Fibroblast of skin of right quadriceps (primary cell): Measurements from ENCODE around the gene INO80C.

ENCODE experiments used
- DNase-seq: peaks from one replicate; pipeline ENCODE4 v3.0.0-alpha.2; 2013

INO80C gene

DNA sequence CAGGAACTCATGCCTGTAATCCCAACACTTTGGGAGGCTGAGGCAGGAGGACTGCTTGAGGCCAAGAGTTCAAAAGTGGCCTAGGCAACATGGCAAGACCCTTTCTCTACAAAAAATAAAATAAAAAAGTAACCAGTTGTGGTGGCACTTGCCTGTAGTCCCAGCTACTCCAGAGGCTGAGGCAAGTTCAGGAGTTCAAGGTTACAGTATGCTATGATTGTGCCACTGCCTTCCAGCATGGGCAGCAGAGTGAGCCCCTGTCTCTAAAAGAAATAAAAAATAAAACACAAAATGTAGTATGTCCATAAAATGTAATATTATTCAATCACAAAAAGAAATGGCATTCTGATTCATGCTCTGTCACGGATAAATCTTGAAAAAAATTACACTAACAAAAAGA lies 11.9 kb downstream of the INO80C start:
- no peak for DNase-seq

DNA sequence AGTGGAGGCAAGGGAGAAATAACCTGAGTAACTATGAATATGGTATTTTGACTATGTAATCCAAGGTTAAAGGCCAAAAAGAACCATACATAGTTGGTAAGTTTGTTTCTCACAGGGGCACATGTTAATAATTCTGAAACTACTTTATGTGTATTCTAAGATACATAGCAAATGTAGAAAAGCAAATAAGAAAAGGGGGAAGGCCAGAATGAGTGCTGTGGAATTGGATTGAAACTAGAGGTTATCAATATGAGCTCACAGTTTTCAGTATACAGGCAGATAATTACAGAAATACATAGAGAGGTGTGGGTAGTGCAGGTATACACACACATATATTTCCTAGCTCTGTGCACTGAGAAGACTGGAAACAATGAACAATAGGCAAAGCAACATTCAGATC lies 13.7 kb downstream of the INO80C start:
- no peak for DNase-seq

DNA sequence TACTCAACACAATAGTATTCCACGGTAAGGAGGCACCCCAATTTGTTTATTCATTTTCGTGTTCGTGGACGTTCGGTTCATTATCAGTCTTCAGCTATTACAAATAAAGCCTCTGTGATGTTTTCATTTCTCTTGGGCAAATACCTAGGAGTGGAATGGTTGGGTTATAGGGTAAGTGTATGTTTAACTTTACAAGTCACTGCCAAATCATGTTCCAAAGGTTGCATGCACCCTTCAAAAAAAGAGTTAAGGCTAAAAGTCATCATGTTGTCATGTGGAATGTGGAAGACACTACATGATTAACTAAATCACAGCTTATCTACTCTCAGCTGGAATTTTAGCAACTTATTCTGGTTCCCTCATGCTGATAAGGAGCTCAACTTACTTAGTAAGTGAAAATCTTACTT lies 15.8 kb downstream of the INO80C start:
- DNase-seq = no peak

DNA sequence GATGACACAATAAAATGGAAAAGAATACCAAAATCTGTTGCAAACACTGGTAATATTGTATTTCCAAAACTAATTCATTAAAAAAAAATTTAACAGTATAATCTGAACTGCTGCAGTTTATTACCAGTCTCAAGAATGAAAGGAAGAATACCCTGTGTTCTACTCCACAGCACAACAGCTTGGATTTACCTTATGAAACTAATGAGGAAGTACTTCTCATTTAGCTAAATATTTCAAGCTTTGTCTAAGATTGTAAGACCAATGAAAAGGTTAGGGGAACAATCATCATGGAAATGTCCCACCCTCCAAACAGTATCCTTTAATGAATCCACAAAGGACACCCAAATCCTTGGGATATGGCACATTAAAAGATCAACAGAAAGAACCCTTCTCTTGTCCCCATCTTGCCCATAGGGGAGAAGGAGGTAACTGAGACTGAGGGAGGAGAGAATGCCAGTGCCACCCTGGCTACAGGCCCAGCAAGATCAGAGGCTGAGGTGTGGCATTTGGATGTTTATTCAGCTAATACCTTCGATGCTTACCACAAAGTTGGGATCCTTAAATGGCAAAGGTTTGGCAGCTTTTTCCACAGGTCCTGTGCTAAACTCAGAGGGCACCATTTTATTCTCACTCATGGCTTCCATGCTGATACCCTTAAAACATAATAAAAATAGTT lies 17.7 kb downstream of the INO80C start:
- no peak for DNase-seq

DNA sequence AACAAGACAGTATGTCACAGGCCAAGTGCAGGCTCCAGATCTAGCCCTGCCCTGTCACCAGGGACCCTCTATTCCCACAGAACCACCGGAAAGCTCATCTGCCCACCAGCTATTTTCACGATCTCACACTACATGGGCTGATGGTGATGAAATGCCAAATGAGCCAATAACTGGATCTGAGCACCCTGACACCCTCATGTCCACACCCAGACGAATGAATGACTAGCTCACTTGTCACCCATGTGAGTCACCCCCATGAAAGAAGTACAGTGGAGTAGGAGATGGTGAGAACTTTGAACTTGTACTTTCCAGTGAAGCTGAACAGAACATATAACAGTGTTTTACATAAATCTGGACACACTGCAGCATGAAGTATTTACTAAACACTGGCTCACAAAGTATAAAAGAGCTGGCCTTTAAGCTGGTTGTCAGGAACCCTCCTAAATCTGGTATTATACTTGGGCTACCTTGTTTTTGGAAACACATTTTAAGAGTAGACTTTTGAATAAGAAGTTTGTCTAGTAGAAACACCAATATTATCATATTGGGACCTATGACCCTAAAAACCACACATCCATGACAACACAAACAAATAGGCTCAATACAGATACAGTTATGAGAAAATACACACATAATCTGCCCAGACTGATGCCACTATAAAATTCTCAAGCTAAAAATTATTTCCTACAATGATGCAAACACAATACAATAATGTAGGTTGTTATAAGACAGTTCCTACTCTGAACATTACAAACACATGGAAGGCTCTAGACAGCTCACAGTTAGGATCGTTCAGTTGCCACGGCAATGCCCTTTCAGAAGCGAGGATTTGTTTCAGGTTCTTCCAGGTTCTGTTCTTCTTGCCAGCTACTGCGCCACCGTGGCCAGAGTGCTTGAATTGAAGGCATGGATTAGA lies 19.0 kb downstream of the INO80C start:
- peak; percentile 78 for DNase-seq

DNA sequence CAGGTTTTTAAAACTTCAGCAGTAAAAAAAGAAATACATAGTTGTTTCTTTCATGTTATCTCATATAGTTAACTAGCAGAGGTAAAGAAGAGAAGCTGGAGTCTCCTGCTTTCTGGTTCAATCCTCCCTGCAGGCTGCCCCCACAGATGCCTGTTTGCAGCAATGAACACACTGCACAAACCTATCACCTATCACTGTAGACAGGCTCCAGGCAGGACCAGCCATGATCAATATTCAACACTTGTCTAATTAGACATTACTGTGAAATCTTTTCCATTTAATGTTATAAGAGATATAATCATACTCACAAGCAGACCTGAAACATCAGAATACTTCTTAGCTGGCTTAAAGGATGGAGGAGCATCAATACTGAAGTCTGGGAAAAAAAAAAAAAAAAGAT lies 19.8 kb downstream of the INO80C start:
- DNase-seq = no peak

DNA sequence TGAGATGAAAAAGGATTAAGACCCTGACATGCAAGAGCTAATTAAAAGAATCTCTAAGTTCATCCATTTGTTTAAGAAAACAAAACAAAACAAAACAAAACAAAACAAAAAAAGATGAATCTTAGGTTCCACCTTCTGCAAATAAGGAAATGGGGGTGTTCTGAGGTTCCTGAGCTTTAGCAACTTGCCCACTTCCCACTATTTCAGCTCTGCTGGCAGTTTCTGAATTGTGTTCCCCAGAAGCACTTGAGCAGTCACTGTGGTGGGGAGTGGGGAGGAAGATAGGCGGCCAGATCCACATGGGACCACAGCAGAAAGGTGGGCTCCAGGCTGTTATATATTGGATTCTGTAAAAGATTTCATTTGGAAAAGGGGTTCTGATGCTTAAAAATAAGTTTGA lies 20.3 kb downstream of the INO80C start:
- DNase-seq = no peak

DNA sequence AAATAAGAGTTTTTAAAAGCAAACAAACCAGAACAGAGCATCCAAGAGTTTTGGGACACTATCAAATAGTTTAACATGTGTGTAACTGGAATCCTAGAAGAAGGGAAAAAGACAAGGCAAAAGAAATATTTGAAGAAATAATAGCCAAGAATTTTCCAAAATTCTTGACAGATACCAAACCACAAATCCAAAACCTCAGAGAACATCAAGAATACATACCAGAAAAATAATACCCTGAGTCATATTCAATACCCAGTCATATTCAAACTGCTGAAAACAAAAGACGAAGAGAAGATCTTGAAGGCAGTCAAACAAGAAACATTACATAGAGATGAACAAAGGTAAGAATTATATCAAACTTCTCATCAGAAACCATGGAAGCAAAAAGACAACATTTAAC lies 22.9 kb downstream of the INO80C start:
- no peak for DNase-seq

DNA sequence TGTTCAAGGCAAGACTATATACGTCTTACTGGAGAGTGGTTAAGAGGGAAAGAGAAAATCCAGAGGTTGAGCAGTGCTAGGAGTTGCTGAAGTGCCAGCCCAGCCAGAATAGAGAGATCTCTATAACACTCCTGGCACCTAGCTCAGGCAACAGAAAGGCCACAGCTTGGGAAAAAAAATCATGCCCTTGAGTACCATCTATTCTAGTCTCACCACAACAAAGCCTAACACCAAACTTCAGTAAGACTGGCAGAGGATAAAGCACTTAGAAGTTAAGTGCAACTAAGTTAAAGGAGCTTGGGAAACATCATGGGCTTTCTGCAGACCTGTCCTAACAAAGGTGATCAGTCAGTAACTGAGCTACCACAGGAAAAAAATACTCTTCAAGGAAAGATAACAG lies 24.2 kb downstream of the INO80C start:
- DNase-seq = no peak

DNA sequence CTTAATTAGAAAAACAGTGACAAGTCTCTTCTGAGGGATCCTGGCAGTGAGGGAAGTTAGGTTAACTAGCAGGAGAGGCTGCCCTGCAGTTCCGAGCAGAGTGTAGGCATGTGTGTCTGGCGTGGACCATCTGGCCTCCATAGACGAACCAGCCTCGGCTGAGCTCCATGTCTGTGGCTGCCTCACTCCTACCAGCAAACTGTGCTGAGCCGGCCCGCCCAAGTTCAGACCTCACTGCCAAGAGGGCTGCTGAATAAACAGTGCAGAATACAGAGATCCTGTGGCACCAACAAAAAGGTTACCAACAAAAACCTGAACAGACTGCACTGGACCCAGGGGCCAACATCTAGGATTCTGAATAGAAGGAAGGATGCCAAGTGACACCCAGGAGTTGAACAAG lies 27.3 kb downstream of the INO80C start:
- no peak for DNase-seq

DNA sequence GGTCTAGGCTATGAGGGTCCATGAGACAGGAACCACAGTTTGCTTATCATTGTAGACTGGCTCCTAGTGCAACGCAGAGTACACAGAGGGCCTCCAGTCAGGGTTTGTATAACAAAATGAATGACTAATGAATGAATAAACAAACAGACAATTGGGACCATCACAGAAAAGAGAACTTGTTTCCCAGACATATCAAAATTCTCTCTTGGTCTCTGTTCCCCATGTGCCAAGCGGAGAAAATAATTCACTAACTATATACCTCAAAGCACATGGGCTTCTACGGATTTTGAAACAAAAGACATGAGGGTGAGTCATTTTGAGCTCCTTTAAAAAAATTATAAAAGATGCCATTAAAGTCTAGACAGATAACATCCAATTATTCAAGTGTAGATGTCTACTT lies 28.0 kb downstream of the INO80C start:
- DNase-seq = no peak

DNA sequence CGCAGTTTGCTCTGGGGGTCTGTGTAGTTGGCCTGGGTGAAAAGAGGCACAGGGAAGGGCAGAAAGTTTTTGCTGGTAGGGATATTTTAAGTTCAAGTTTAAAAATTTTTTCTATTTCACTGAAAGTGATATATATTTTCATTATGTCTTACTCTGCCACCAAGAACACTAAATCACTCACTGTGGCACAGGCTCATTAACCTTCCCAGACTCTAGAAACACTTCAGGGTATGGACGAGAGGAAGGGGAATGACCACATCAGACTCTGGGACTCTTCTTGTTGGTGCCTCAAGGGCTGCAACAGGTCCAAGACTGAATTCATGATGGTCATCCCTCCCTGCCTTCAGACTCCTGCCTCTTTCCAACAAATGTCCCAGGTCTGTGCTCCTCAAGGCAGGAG lies 29.0 kb downstream of the INO80C start:
- no peak for DNase-seq

DNA sequence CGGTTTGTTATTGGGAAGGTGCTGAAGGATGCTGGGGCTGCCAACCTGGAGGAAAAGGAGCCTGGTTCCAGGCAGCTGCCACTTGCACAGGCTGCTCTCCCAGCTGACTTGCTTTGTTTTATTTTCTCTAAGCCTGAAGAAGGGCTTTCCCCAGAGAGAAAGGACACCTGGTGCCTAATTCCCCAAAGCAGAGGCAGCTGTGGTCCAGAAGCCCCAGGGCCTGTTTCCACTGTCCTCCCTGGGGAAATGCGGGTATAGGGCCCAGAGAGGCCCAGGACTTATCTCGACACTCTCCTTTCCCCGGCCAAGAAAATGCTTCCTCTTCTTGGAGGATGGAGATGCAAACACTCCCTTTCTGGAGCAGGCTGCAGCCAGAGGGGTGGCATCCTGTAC lies 30.1 kb downstream of the INO80C start:
- DNase-seq = no peak

DNA sequence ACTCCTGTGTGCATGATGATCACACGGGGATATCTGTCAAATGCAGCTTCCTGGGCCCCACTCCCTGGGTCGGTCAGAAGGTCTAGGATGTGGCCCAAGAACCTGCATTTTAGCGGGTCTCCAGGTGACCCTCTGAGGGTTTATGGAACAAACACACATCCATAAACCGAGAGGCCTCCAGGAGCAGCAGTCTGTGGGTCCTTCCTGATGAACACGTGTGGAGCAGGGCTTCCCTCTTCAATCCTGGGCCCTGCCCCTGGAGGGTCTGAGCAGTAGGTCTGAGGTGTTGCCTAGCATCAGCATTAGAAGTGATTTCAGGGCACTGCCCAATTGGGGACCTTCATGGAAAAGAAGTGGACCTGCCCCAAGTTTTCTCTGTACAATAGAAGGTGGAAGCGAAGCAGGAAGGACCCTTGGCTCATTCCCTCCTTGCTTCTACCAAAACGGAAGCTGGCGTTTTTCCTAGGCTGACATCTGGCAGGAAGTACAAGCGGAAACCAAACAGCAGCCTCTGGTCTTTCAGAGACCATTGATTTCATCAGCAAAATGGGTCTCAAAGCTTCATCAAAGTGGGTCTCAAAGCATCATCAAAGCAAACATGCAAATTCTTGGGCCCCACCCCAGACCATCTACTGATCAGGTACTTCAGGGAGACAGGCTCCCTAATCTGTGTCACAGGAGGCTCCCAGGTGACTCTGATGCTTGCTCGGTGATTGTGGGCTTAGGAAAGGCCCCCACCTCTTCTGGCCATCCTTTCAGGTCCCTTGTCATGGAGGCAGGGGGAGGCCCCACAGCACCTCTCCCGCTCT lies 30.7 kb downstream of the INO80C start:
- DNase-seq = no peak

DNA sequence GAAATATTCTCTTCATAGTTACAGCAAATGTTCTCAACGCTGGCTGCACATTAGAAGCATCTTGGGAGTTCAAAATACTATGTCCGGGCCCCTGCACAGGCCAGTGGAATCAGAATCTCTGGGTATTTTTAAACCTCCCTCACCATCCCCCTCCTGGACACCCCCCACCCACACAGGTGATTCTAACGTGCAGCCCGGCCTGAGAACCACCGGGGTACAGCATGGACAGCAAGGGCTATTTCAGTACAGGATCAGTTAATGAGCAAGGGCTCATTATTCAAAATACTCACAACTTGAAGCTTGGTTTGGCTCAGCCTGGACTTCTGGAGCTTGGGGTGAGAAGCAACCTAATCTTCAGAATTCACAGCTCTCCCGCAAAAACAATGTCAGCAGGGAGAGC lies 31.4 kb downstream of the INO80C start:
- no peak for DNase-seq

DNA sequence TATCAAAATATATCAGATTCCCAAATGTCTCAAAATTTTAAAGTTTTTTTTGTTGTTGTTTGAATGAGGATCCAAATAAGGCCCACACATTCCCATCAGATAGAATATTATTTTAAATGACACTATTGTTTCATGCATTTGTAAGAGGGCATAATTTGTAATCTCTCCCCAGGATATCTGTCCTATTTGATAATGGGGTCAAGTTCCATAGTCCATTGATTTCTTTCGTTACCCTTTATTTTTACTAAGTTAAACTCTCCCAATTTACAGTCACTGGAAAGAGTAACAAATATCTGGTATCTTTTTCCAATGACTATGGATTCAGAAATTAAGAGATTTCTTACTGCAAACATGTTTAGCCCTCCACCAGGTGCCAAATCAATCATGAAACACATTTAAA lies 32.4 kb downstream of the INO80C start:
- DNase-seq = no peak

DNA sequence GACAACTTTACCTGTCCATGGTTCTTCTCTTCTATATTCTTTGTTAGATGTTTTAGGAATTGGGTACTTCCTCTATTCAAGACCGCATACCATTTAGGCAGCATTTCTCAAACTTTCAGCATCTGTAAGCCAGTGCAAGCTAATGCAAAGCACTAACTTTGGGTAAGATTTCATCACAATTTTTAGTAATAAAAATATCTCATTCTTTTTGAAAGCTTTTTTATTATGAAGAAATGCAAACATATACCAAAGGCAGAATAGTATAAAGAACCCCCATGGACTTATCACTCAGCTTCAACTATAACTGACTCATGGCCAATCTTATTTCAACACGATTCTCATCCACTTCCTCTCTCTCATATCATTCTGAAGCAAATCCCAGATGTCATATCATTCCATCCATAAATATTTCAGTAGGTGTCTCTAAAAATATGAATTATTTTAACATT lies 32.9 kb downstream of the INO80C start:
- no peak for DNase-seq

DNA sequence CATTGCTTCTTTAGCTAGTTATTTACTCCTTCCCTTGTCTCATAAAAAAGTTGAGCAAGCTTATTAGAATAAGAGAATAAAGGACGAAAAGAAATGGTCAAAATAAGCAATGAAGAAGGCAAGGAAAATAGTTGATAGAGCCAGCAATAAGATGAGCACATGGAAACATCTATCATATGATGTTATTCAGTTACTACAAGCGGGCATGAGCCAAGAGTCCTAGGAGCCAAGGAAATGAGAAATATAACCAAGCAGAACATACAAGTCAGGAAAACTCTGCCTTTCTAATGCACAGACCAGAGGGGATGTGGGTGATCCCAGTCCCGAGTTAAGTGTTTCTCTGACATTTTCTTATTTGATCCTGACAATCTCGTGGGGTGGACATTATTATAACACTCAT lies 33.9 kb downstream of the INO80C start:
- DNase-seq = no peak

DNA sequence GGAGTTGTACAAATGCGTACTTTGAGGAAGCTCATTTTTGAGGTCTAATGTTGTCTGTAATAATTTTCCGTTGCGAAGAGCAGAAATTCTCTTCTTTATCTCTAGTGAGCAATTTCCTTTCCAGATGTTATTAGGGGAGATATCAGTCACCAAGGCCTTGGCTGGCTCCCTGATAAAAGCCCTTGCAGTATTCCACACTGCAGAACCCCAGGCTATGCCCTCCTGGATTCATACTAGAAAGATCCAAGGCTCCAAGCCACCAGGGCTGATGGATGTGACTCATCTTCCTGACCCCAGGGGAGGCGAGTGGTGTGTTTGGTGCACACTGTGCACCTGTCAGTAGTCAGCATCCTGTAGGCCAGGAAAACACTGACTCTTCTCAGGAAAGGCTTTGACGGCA lies 34.7 kb downstream of the INO80C start:
- DNase-seq = no peak

DNA sequence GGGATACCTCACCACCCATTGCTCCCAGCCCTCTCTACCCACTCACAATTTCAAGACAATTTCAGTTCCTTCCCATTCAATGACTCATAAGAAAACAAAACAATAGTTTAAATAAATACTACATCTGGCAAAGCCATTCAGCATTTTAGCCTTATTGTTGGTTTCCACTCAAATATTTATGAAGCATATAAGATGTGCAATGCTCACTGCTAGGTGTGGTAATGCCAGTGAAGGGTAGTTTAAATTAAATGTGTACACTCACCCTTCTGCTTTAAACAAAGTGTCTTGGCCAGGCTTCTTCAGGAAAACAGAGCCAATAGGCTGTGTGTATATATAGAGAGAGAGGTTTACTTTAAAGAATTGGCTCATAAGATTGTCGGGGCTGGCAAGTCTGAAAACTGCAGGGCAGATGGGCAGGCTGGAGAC lies 37.0 kb downstream of the INO80C start:
- DNase-seq = no peak

DNA sequence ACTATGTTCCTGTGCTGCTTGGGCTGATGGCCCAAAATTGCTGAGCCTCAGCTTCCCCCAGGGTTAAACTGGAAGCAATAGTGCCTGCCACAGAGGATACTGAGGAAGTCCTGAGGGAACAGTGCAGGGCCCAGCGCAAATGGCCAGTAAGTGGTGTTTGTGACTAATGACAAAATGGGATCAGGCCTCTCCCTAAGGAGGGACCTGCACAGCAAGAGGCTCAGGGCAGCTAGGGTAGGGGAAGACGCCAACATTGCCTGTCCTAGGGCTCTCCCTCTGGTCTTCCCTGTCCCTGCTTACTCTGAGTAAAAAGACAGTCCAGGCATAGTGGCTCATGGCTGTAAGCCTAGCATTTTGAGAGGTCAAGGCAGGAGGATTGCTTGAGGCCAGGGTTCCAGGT lies 37.8 kb downstream of the INO80C start:
- DNase-seq = no peak

DNA sequence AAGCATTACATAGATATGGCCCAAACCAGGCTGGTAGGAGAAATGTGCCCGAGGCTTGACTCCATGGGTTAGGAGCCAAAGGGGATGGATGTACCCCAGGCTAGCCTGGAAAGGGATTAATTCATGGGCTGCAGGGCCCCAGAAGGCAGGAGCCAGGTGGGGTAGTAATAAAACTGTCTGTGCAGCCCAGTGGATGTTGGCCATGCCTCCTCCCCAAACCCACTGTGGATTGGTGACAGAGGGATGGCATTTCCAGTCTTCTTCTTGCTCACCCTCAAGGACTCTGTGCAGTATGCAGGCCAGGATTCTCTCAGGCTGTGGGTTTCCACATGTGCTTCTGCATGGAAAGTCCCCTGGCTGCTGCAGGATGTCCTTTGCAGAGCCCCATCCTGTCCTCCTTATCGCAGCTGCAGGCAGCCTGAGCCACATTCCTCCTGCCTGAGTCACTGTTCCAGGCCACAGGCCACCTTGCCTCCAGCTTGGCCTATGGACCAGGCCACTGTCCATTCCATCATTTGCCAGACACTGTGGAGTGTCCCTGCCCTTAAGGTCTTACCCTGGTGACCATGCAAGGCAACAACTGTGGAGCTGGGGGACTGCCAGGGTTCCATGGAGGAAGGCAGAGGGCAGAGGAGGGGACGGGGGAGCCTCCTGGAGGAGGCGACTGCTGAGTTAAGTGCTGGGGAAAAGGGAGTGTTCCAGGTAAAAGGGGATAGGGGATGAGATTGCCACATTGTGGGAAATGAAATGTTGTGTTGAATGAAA lies 38.9 kb downstream of the INO80C start:
- peak; percentile 32 for DNase-seq

DNA sequence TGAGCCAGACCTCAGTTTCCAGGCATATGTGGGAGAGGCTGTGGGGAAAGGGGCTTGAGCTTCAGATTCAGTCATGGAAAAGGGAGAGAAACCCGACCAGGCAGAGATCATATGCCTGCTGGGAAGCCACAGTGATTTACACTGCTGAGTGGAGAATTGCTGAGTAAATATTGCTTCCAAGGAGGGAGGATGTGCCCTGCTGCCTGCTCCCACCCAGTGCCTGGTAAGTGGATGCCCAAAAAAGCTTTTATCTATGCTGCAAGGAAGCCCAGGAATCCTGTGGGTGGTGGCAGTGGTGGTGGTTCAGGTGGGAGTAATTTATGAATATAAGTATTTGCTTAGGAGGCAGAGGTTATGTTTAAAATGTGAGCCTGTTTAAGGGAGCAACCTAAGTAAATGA lies 39.5 kb downstream of the INO80C start:
- DNase-seq = no peak
